Testis (tissue), 2 donors: ENCODE measurements around the gene ZNF584.

Source experiments
- CTCF ChIP-seq, 3 experiments: fragments of 450-650 bp in 2 of 3; fragments of 200-600 bp in 1 of 3; sonication (generic) in 1 of 3; IDR thresholded peaks; one replicate each; pipeline ENCODE4 v1.5.1; 2016 to 2019; ENCODE audit warnings: antibody characterized with exemption in 3 of 3, mild to moderate bottlenecking in 2 of 3, moderate library complexity in 1 of 3
- POLR2A ChIP-seq: fragments of 450-650 bp; IDR thresholded peaks from one replicate; pipeline ENCODE4 v1.6.1; 2017; ENCODE audit warnings: antibody characterized with exemption, mild to moderate bottlenecking, moderate library complexity

- TF ChIP-seq CTCF (IDR thresholded peaks at IDR 0.05) (no peak), POLR2A (no peak)
Observed at GRCh38 chr19:58361900-58362271, 46.6 kb upstream of the ZNF584 start.
